Gastrocnemius medialis (tissue), 4 donors: Measurements from ENCODE around the gene VAV2. TPM values are rescaled to one million over a fixed set of nuclear protein-coding genes. Genes with fewer than 3 reads are reported as not detected.

Experiments
- ATAC-seq, 2 donors: fragments of 150-250 bp; one replicate each; pipeline ENCODE4 v1.9.1; 2016
- DNase-seq, 2 donors: peaks; one replicate each; pipeline ENCODE4 v3.0.0-alpha.2; 2019
- H3K27ac ChIP-seq, 4 donors: fragments of 200-600 bp; sonication (generic); 1 replicate in 1 of 4; 2 replicates in 3 of 4; pipeline ENCODE4 v1.5.1; 2016 to 2018; ENCODE audit warnings: mild to moderate bottlenecking in 2 of 4, moderate library complexity in 1 of 4
- H3K27me3 ChIP-seq, 3 donors: fragments of 200-600 bp; sonication (generic) in 2 of 3; 1 replicate in 1 of 3; 2 replicates in 2 of 3; pipeline versions ENCODE4 v1.5.1 to v1.6.0; 2016 to 2019; ENCODE audit warnings: mild to moderate bottlenecking in 1 of 3, moderate library complexity in 1 of 3
- H3K36me3 ChIP-seq, 2 donors: fragments of 200-600 bp; sonication (generic) in 1 of 2; one replicate each; pipeline ENCODE4 v1.5.1; 2017 to 2018
- H3K4me1 ChIP-seq, 2 donors: fragments of 200-600 bp; sonication (generic) in 1 of 2; one replicate each; pipeline ENCODE4 v1.5.1; 2016 to 2017; ENCODE audit warnings: mild to moderate bottlenecking in 2 of 2
- H3K4me3 ChIP-seq, 4 donors: fragments of 200-600 bp; sonication (generic) in 3 of 4; 1 replicate in 1 of 4; 2 replicates in 3 of 4; pipeline ENCODE4 v1.5.1; 2016 to 2019; ENCODE audit warnings: mild to moderate bottlenecking in 2 of 4
- H3K9me3 ChIP-seq, 3 donors: fragments of 200-600 bp; sonication (generic) in 2 of 3; 1 replicate in 1 of 3; 2 replicates in 2 of 3; pipeline ENCODE4 v1.5.1; 2016 to 2019
- POLR2A ChIP-seq, 2 donors: fragments of 450-650 bp; IDR thresholded peaks; one replicate each; pipeline ENCODE4 v1.6.1; 2017; ENCODE audit warnings: antibody characterized with exemption in 2 of 2, mild to moderate bottlenecking in 2 of 2, moderate library complexity in 2 of 2
- in situ Hi-C, 4 donors: fragments of 200-750 bp; cut with MboI; loops; one replicate each; pipeline versions ENCODE4 v1.15.0 to v1.8.0; 2017; ENCODE audit warnings: low sequenced_read_pairs in 4 of 4
- intact Hi-C: fragments of 100-400 bp; cut with DNase I; formaldehyde crosslinking; loops from one replicate; pipeline ENCODE4 v1.15.1; 2023; ENCODE audit warnings: low total_unique reads
- total RNA-seq, 4 donors: library from RNA; depleted of rRNA; stranded (reverse); fragments of >200 nt; gene quantifications; one replicate each; pipeline versions ENCODE4 v1.1.0 to v1.2.3, GENCODE V29; 2016
- TF ChIP-seq, protein P1 (sequence below), 5 experiments: fragments of 450-650 bp in 3 of 5; fragments of 200-600 bp in 2 of 5; sonication (generic) in 2 of 5; IDR thresholded peaks in 4 of 5; conservative IDR thresholded peaks in 1 of 5; 1 replicate in 4 of 5; 2 replicates in 1 of 5; pipeline ENCODE4 v1.5.1; 2016 to 2019; ENCODE audit warnings: antibody characterized with exemption in 5 of 5, mild to moderate bottlenecking in 3 of 5, moderate library complexity in 3 of 5

VAV2 gene
- total RNA-seq, 4 donors from 2014 or later: 0.51 to 1.2 (median 0.97) TPM

GRCh38 chr9:133999851-134000265 is 7.7 kb upstream of the VAV2 start:
- Histone ChIP-seq H3K4me1 (no peaks in the 10 kb centered on the region), H3K27ac (no peak overlapping the region), H3K27me3 (peaks cover 3 to 7% (median 3%) of the 10 kb centered on the region in 3 donors), H3K36me3 (no peaks in the 10 kb centered on the region), H3K4me3 (no peak overlapping the region), H3K9me3 (no peaks in the 10 kb centered on the region)
- intact Hi-C loops: loop anchor here (10.0 kb wide), 1 partner anchor 95 kb away; no protein-coding TSS in a partner anchor
- TF ChIP-seq, protein P1, sequence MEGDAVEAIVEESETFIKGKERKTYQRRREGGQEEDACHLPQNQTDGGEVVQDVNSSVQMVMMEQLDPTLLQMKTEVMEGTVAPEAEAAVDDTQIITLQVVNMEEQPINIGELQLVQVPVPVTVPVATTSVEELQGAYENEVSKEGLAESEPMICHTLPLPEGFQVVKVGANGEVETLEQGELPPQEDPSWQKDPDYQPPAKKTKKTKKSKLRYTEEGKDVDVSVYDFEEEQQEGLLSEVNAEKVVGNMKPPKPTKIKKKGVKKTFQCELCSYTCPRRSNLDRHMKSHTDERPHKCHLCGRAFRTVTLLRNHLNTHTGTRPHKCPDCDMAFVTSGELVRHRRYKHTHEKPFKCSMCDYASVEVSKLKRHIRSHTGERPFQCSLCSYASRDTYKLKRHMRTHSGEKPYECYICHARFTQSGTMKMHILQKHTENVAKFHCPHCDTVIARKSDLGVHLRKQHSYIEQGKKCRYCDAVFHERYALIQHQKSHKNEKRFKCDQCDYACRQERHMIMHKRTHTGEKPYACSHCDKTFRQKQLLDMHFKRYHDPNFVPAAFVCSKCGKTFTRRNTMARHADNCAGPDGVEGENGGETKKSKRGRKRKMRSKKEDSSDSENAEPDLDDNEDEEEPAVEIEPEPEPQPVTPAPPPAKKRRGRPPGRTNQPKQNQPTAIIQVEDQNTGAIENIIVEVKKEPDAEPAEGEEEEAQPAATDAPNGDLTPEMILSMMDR (IDR thresholded peaks at IDR 0.05 in 4 of 5, conservative IDR thresholded peaks at IDR 0.05 in 1 of 5): no peak
- no peak for TF ChIP-seq POLR2A (IDR thresholded peaks at IDR 0.05)
- DNase-seq (no peak), ATAC-seq (no peak)
- in situ Hi-C loops: loop anchor here (5.0 to 10.0 kb wide), 2 partner anchors 205 to 208 kb away; no protein-coding TSS in a partner anchor

DNA sequence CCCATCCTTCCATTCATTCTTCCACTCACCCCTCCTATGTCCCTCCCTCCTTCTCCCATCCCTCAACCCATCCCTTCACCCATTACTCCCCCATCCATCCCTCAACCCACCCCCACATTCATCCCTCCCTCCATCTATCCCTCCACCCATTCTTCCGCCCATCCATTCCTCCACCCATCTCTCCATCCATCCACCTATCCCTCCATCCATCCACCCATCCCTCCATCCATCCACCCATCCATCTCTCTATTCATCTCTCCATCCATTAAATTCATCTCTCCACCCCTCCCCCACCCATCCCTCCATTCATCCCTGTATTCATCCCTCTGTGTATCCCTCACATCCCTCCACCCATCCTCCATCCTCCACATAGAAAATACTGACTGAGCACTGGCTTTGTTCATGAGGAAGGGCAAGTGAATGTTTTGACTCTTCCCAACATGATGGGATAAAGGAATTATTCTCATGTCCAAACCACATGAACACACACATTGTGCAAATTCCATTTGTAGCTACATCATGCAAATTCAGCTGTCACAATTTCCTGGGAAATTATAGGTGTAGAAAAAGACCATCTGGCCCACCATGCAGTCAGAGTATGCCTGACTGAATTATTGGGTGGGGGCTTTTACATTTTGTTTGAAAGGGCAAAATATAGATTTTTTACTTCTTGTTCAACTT is 6.9 kb upstream of the VAV2 start:
- no peak for TF ChIP-seq POLR2A (IDR thresholded peaks at IDR 0.05)
- TF ChIP-seq, protein P1 (IDR thresholded peaks at IDR 0.05 in 4 of 5, conservative IDR thresholded peaks at IDR 0.05 in 1 of 5): no peak

GRCh38 chr9:133997584-133997983 is 5.5 kb upstream of the VAV2 start:
- no peak for TF ChIP-seq POLR2A (IDR thresholded peaks at IDR 0.05)
- TF ChIP-seq, protein P1 (IDR thresholded peaks at IDR 0.05 in 4 of 5, conservative IDR thresholded peaks at IDR 0.05 in 1 of 5): no peak
- intact Hi-C loops: loop anchor here (10.0 kb wide), 1 partner anchor 97 kb away; no protein-coding TSS in a partner anchor
- no peak for DNase-seq
- Histone ChIP-seq H3K27me3 (peaks cover 3 to 16% (median 15%) of the 10 kb centered on the region in 3 donors), H3K9me3 (no peaks in the 10 kb centered on the region), H3K36me3 (no peaks in the 10 kb centered on the region), H3K4me3 (no peak overlapping the region), H3K27ac (no peak overlapping the region), H3K4me1 (peaks cover 9 to 16% of the 10 kb centered on the region in 2 donors)
- no peak for ATAC-seq
- in situ Hi-C loops: loop anchor here (5.0 to 10.0 kb wide), 2 partner anchors 203 to 205 kb away; no protein-coding TSS in a partner anchor

More for the DNA sequence above, 6.9 kb upstream of the VAV2 start:
- DNase-seq: no peak
- Histone ChIP-seq H3K36me3 (no peaks in the 10 kb centered on the region), H3K27me3 (peaks cover 2 to 5% (median 3%) of the 10 kb centered on the region in 3 donors), H3K9me3 (no peaks in the 10 kb centered on the region), H3K4me3 (no peak overlapping the region), H3K27ac (no peak overlapping the region), H3K4me1 (peaks cover 2 to 3% of the 10 kb centered on the region in 2 donors)
- in situ Hi-C loops: loop anchor here (5.0 to 10.0 kb wide), 2 partner anchors 204 to 207 kb away; no protein-coding TSS in a partner anchor
- no peak for ATAC-seq
- intact Hi-C loops: loop anchor here (10.0 kb wide), 1 partner anchor 96 kb away; no protein-coding TSS in a partner anchor

DNA sequence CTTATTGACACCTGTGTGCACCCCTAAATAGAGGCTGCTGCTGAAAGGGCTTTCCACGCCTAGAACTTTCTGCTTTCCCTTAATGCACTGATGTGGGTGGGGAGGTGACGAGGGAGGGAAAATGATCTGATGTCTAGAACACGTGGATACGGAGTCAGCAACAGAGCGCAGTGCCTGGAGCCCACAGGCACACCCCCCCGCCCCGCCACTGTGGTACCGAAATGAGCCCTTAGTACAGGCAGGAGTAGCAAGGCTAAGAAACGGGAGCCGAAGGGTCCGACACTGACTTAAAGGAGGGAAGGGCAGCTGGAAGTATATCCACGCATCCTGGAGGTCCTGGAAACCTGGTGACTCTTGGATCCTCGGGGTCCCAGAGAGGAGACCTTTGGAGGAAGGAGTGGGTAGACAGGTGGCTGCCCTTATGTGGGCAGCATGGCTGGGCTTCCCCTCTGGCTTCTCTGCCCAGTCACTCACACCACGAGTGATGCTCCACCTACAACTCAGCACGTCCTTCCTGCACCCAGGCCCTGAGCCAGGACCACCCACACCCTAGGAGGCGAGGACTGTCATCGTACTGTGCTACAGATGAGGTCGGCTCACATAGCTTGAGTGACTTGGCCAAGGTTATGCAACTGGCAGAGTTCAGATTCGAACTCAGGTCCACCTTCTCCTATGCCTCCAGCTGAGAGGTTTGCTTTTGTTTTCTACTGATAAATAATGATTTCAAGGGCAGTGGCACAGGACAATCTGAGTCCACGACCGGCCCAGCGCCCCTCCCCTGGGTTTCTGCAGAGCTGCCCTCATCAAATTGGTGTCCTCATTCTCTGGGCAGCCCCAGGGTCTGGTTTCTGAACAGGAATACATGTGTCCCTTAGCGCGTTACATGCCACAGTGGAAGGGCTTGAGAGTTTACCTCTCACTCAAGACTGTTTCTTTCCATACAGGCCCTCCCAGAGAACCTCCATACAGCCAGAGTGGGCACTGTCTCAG is 4.7 kb upstream of the VAV2 start:
- Histone ChIP-seq H3K36me3 (no peaks in the 10 kb centered on the region), H3K9me3 (no peaks in the 10 kb centered on the region), H3K4me3 (no peak overlapping the region), H3K4me1 (peaks cover 9 to 16% of the 10 kb centered on the region in 2 donors), H3K27ac (no peak overlapping the region), H3K27me3 (peaks cover 3 to 16% (median 15%) of the 10 kb centered on the region in 3 donors)
- no peak for DNase-seq
- no peak for TF ChIP-seq POLR2A (IDR thresholded peaks at IDR 0.05)
- TF ChIP-seq, protein P1 (IDR thresholded peaks at IDR 0.05 in 4 of 5, conservative IDR thresholded peaks at IDR 0.05 in 1 of 5): no peak
- intact Hi-C loops (loop anchor here (10.0 kb wide), 1 partner anchor 98 kb away; no protein-coding TSS in a partner anchor), in situ Hi-C loops (loop anchor here (5.0 to 10.0 kb wide), 2 partner anchors 202 to 205 kb away; no protein-coding TSS in a partner anchor)
- ATAC-seq: no peak
